GM12878 (cell line): ENCODE results near the gene PRCC. TPM values are rescaled to one million over a fixed set of nuclear protein-coding genes. Genes with fewer than 3 reads are reported as not detected.

Experiments
- ATAC-seq: fragments of 200-7000 bp; cut with Tn5 transposase; 3 replicates; pipeline ENCODE4 v1.9.1; 2020; ENCODE audit warnings: mild to moderate bottlenecking, moderate library complexity
- BruUV-seq: library from RNA; stranded (reverse); fragments of 400-500 nt; replicated peaks from 2 replicates; lab custom pipeline; 2021; lab: Mats Ljungman, UMichigan
- CTCF ChIA-PET: fragments of 300-600 bp; sonication (Branson Sonifier 250); formaldehyde crosslinking; extraction: SDS; loops from one replicate; lab custom pipeline; 2021; ENCODE audit warnings: inconsistent platforms; lab: Yijun Ruan, JAX
- POLR2A ChIA-PET: fragments of 350-600 bp; formaldehyde crosslinking; extraction: SDS; loops from one replicate; lab custom pipeline; 2021; ENCODE audit warnings: inconsistent platforms; lab: Charles Lee
- RAD21 ChIA-PET: fragments of 300-600 bp; sonication (Branson Sonifier 250); formaldehyde crosslinking; loops from one replicate; lab custom pipeline; 2023; ENCODE audit warnings: antibody characterized with exemption; ENCODE audit not compliant: unreplicated experiment; lab: Charles Lee
- SMC1A ChIA-PET: fragments of 300-600 bp; sonication (Branson Sonifier 250); formaldehyde crosslinking; loops from one replicate; lab custom pipeline; 2023; ENCODE audit not compliant: unreplicated experiment, uncharacterized antibody; lab: Charles Lee
- DNase-seq: peaks from one replicate; pipeline ENCODE4 v3.0.0-alpha.2; 2011; ENCODE audit warnings: low read depth, low spot score
- FAIRE-seq: peaks from 3 replicates; lab custom pipeline; 2011; peaks lifted over from hg19 to GRCh38; lab: Jason Lieb, UNC
- H2AFZ ChIP-seq: 2 replicates; pipeline ENCODE4 v1.6.0; 2011; ENCODE audit warnings: low read depth, low read length, control low read depth; ENCODE audit not compliant: control insufficient read depth
- H3K27ac ChIP-seq: 2 replicates; pipeline ENCODE4 v1.5.1; 2011; ENCODE audit warnings: control low read depth; ENCODE audit not compliant: control insufficient read depth, insufficient read depth
- H3K27me3 ChIP-seq, 2 experiments: replicated peaks in 1 of 2; 2 replicates each; pipeline versions ENCODE4 v1.6.0 to v1.6.1; 2011; ENCODE audit warnings: low read length in 1 of 2; ENCODE audit not compliant: control insufficient read depth in 2 of 2, insufficient read depth in 2 of 2
- H3K36me3 ChIP-seq, 2 experiments: 2 replicates each; pipeline ENCODE4 v1.5.1; 2011; ENCODE audit warnings: low read length in 1 of 2; ENCODE audit not compliant: control insufficient read depth in 2 of 2, insufficient read depth in 2 of 2
- H3K4me1 ChIP-seq: 2 replicates; pipeline ENCODE4 v1.6.1; 2011; ENCODE audit warnings: mild to moderate bottlenecking, low read length, moderate library complexity, mixed read lengths; ENCODE audit not compliant: control insufficient read depth, insufficient read depth
- H3K4me2 ChIP-seq: 2 replicates; pipeline ENCODE4 v1.6.0; 2011; ENCODE audit warnings: control low read depth; ENCODE audit not compliant: control insufficient read depth, insufficient read depth
- H3K4me3 ChIP-seq: fragments of 200-600 bp; sonication (generic); 2 replicates; pipeline ENCODE4 v1.5.1; 2016
- H3K79me2 ChIP-seq: 2 replicates; pipeline ENCODE4 v1.6.0; 2011; ENCODE audit warnings: low read length; ENCODE audit not compliant: control insufficient read depth, insufficient read depth
- H3K9ac ChIP-seq: 2 replicates; pipeline ENCODE4 v1.8.0; 2011; ENCODE audit warnings: low read length, control low read depth, mixed read lengths; ENCODE audit not compliant: control insufficient read depth, insufficient read depth
- H3K9me3 ChIP-seq: replicated peaks from 3 replicates; pipeline ENCODE4 v1.5.1; 2011; ENCODE audit warnings: mild to moderate bottlenecking, low read length; ENCODE audit not compliant: control insufficient read depth, insufficient read depth
- H4K20me1 ChIP-seq: 2 replicates; pipeline ENCODE4 v1.6.0; 2011; ENCODE audit not compliant: control insufficient read depth, insufficient read depth
- CREB1 ChIP-seq: IDR thresholded peaks from 2 replicates; pipeline ENCODE4 v1.6.1; 2012; ENCODE audit warnings: low read depth, mild to moderate bottlenecking, inconsistent platforms
- NFIC ChIP-seq: IDR thresholded peaks from 2 replicates; pipeline ENCODE4 v1.6.1; 2012; ENCODE audit warnings: low read depth, mild to moderate bottlenecking, inconsistent platforms, low read length, moderate library complexity
- RAD51 ChIP-seq: fragments of 450-650 bp; IDR thresholded peaks from 2 replicates; pipeline ENCODE4 v1.6.1; 2016; ENCODE audit warnings: moderate library complexity, mild to moderate bottlenecking, inconsistent platforms
- SUPT20H ChIP-seq: IDR thresholded peaks from 2 replicates; pipeline ENCODE4 v1.6.1; 2011; ENCODE audit warnings: low read depth, mild to moderate bottlenecking, low read length, moderate library complexity, borderline replicate concordance; ENCODE audit not compliant: control insufficient read depth
- WGBS: methylation state at CpG from one replicate; pipeline ENCODE4 v1.1.6; 2016; ENCODE audit warnings: low lambda C conversion rate; ENCODE audit not compliant: insufficient replicate concordance, insufficient coverage; ENCODE audit errors: missing lambda C conversion rate; 5-methylcytosine and 5-hydroxymethylcytosine counted together
- in situ Hi-C: fragments of 300-500 bp; cut with MboI; formaldehyde crosslinking; loops from 9 replicates; pipeline ENCODE4 v1.14.3; 2018; ENCODE audit warnings: mixed read lengths
- intact Hi-C: fragments of 100-400 bp; cut with micrococcal nuclease; formaldehyde crosslinking; loops from one replicate; pipeline ENCODE4 v1.14.2; 2022; ENCODE audit not compliant: unreplicated experiment
- polyA plus RNA-seq, 11 experiments: library from polyadenylated mRNA; depleted of rRNA in 4 of 11; unstranded in 6 of 11; stranded (reverse) in 5 of 11; fragments of >200 nt; fragmentation: Nextera tagmentation in 4 of 11; fragmentation: Illumina TruSeq in 1 of 11; extraction: Ambion mirVana in 4 of 11; extraction: Trizol in 1 of 11; gene quantifications; 1 replicate in 1 of 11; 2 replicates in 10 of 11; pipeline versions ENCODE4 v1.2.1 to v1.2.3, GENCODE V29; 2011 to 2016; ENCODE audit warnings: inconsistent platforms in 2 of 11, missing spikeins in 2 of 11, low read depth in 1 of 11
- total RNA-seq, 4 experiments: library from RNA; depleted of rRNA in 3 of 4; stranded (reverse); fragments of >200 nt in 3 of 4; fragmentation: Illumina TruSeq in 1 of 4; extraction: Trizol in 1 of 4; gene quantifications; 2 replicates each; pipeline versions ENCODE4 v1.2.1 to v1.2.3, GENCODE V29; 2013 to 2021
- TF ChIP-seq, protein P1 (sequence below): fragments of 450-650 bp; conservative IDR thresholded peaks from 2 replicates; pipeline ENCODE4 v1.6.1; 2017; ENCODE audit warnings: mild to moderate bottlenecking, moderate library complexity
- TF ChIP-seq, protein P2 (sequence below): fragments of 450-650 bp; formaldehyde crosslinking; IDR thresholded peaks from 2 replicates; pipeline ENCODE4 v1.5.0; 2022; ENCODE audit warnings: mild to moderate bottlenecking, missing genetic modification characterization
- TF ChIP-seq, protein P3 (sequence below): fragments of 450-650 bp; IDR thresholded peaks from 2 replicates; pipeline ENCODE4 v1.6.1; 2017; ENCODE audit warnings: mild to moderate bottlenecking, moderate library complexity

PRCC gene
- total and polyA plus RNA-seq, 10 of the 15 experiments (the other 5 are each of a cell fraction or from before 2014, with no cell fraction given), result 23.8 to 132 (median 63.1) TPM

DNA sequence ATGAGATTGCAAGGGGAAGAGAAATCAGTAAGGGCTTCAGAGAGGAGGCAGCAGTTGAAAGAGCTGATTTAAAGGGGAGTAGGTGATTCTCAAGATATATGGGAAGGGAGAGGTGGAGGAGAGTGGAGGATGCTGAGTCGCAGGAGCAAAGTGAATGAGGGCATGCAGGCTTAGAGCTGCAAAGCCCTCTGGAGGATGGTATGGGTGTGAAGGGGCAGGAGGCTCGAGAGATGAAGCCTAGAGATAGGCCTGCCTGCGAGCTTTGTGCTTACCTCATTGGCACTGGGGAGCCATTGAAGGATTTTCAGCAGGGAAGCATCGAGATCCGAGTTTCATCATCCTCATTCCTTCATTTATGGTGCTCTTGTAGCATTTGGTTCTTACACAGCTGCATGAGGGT is 65.1 kb downstream of the PRCC start (continued):
- TF ChIP-seq, protein P1, sequence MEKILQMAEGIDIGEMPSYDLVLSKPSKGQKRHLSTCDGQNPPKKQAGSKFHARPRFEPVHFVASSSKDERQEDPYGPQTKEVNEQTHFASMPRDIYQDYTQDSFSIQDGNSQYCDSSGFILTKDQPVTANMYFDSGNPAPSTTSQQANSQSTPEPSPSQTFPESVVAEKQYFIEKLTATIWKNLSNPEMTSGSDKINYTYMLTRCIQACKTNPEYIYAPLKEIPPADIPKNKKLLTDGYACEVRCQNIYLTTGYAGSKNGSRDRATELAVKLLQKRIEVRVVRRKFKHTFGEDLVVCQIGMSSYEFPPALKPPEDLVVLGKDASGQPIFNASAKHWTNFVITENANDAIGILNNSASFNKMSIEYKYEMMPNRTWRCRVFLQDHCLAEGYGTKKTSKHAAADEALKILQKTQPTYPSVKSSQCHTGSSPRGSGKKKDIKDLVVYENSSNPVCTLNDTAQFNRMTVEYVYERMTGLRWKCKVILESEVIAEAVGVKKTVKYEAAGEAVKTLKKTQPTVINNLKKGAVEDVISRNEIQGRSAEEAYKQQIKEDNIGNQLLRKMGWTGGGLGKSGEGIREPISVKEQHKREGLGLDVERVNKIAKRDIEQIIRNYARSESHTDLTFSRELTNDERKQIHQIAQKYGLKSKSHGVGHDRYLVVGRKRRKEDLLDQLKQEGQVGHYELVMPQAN, result no peak
- TF ChIP-seq NFIC (no peak), CREB1 (no peak)
- TF ChIP-seq, protein P2, sequence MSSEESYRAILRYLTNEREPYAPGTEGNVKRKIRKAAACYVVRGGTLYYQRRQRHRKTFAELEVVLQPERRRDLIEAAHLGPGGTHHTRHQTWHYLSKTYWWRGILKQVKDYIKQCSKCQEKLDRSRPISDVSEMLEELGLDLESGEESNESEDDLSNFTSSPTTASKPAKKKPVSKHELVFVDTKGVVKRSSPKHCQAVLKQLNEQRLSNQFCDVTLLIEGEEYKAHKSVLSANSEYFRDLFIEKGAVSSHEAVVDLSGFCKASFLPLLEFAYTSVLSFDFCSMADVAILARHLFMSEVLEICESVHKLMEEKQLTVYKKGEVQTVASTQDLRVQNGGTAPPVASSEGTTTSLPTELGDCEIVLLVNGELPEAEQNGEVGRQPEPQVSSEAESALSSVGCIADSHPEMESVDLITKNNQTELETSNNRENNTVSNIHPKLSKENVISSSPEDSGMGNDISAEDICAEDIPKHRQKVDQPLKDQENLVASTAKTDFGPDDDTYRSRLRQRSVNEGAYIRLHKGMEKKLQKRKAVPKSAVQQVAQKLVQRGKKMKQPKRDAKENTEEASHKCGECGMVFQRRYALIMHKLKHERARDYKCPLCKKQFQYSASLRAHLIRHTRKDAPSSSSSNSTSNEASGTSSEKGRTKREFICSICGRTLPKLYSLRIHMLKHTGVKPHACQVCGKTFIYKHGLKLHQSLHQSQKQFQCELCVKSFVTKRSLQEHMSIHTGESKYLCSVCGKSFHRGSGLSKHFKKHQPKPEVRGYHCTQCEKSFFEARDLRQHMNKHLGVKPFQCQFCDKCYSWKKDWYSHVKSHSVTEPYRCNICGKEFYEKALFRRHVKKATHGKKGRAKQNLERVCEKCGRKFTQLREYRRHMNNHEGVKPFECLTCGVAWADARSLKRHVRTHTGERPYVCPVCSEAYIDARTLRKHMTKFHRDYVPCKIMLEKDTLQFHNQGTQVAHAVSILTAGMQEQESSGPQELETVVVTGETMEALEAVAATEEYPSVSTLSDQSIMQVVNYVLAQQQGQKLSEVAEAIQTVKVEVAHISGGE (CRISPR knock-in tag), result no peak

DNA sequence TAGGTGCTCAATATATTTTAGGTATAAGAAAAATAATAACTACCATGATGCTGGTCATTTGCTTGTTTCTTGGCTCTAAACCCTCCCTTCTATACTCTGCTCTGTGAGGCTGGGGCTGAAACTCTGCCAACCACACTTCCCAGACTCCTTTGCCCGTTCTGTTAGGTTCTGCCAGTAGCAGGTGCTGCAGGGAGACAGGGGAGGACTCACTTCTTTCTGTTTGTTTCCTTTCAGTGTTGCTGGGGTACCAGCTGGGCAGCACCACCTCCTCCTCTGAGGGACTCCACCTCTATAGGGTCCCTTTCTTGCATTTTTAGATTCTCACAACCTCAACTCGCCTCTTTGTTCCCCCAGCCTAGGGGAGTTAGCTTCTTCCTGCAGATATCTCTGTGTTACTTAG is 66.3 kb downstream of the PRCC start:
- H3K27me3 ChIP-seq, result no peaks in the 10 kb centered on the region
- 34% methylated on average over 2 of the region's 2 CpGs for WGBS
- peaks cover 24% of the 10 kb centered on the region for H3K4me1 ChIP-seq
- CTCF ChIA-PET, result interaction anchor here (1.0 to 3.8 kb wide), 8 partner anchors 12 to 144 kb away, joined by 3 to 26 read pairs (median 5); partner anchors contain the start of gene NTRK1
- H3K27ac ChIP-seq, result no peak overlapping the region
- H4K20me1 ChIP-seq, result no peaks in the 10 kb centered on the region
- FAIRE-seq, result no peak
- no peak overlapping the region for H3K9ac ChIP-seq
- H3K4me2 ChIP-seq, result no peak overlapping the region
- in situ Hi-C loops (no loop called here), intact Hi-C loops (no loop called here)
- no peak overlapping the region for H3K4me3 ChIP-seq
- ATAC-seq, result peak; percentile 37
- DNase-seq, result no peak
- RAD21 ChIA-PET, result interaction anchor here (0.8 kb wide), 1 partner anchor 144 kb away, joined by 3 read pairs; no protein-coding TSS in a partner anchor
- H2AFZ ChIP-seq, result no peak overlapping the region
- SMC1A ChIA-PET, result interaction anchor here (0.9 to 2.4 kb wide), 6 partner anchors 12 to 108 kb away, joined by 3 to 8 read pairs (median 6); no protein-coding TSS in a partner anchor
- H3K36me3 ChIP-seq, result no peaks in the 10 kb centered on the region
- no peaks in the 10 kb centered on the region for H3K79me2 ChIP-seq
- POLR2A ChIA-PET, result interaction anchor here (0.5 to 1.9 kb wide), 3 partner anchors 12 to 105 kb away, joined by 3 to 4 read pairs (median 4); no protein-coding TSS in a partner anchor
- no peaks in the 10 kb centered on the region for H3K9me3 ChIP-seq
- TF ChIP-seq RAD51 (no peak), SUPT20H (no peak)
- TF ChIP-seq, protein P3, sequence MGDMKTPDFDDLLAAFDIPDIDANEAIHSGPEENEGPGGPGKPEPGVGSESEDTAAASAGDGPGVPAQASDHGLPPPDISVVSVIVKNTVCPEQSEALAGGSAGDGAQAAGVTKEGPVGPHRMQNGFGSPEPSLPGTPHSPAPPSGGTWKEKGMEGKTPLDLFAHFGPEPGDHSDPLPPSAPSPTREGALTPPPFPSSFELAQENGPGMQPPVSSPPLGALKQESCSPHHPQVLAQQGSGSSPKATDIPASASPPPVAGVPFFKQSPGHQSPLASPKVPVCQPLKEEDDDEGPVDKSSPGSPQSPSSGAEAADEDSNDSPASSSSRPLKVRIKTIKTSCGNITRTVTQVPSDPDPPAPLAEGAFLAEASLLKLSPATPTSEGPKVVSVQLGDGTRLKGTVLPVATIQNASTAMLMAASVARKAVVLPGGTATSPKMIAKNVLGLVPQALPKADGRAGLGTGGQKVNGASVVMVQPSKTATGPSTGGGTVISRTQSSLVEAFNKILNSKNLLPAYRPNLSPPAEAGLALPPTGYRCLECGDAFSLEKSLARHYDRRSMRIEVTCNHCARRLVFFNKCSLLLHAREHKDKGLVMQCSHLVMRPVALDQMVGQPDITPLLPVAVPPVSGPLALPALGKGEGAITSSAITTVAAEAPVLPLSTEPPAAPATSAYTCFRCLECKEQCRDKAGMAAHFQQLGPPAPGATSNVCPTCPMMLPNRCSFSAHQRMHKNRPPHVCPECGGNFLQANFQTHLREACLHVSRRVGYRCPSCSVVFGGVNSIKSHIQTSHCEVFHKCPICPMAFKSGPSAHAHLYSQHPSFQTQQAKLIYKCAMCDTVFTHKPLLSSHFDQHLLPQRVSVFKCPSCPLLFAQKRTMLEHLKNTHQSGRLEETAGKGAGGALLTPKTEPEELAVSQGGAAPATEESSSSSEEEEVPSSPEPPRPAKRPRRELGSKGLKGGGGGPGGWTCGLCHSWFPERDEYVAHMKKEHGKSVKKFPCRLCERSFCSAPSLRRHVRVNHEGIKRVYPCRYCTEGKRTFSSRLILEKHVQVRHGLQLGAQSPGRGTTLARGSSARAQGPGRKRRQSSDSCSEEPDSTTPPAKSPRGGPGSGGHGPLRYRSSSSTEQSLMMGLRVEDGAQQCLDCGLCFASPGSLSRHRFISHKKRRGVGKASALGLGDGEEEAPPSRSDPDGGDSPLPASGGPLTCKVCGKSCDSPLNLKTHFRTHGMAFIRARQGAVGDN, result peak; percentile 54; the same call in 1 of the 2 replicates
- TF ChIP-seq, all 136 proteins: peak for 1
- BruUV-seq, result no TSS peak
